Measurements from ENCODE around the gene BCL2L2.

- TF ChIP-seq RARB (CRISPR knock-in tag; IDR thresholded peaks at IDR 0.05), result no peak
- TF ChIP-seq SNAI2 (CRISPR knock-in tag; IDR thresholded peaks at IDR 0.05), result peak; percentile 77; the same call in 1 of the 2 replicates
- TF ChIP-seq ARNTL (CRISPR knock-in tag; IDR thresholded peaks at IDR 0.05; ENCODE audit: borderline replicate concordance, low read depth), result no peak
Observed at GRCh38 chr14:23320584-23321571, 14.2 kb downstream of the BCL2L2 start, which contains the start of gene PABPN1.
